Lower leg skin (tissue), 4 donors: ENCODE data around the gene ZNF202. TPM values are rescaled to one million over a fixed set of nuclear protein-coding genes. Genes with fewer than 3 reads are reported as not detected.

ENCODE experiments used
- DNase-seq, 2 donors: peaks; one replicate each; pipeline ENCODE4 v3.0.0-alpha.2; 2019; ENCODE audit warnings: low spot score in 2 of 2
- H3K4me3 ChIP-seq: fragments of 200-600 bp; sonication (generic); 2 replicates; pipeline ENCODE4 v1.5.1; 2017; ENCODE audit warnings: mild to moderate bottlenecking, low read depth; ENCODE audit not compliant: poor library complexity, severe bottlenecking
- POLR2A ChIP-seq, 2 donors: fragments of 450-650 bp; IDR thresholded peaks; one replicate each; pipeline ENCODE4 v1.6.1; 2016 to 2017; ENCODE audit warnings: antibody characterized with exemption in 2 of 2, mild to moderate bottlenecking in 1 of 2, moderate library complexity in 1 of 2
- WGBS, 2 donors: methylation state at CpG; one replicate each; pipeline ENCODE4 v1.1.5; 2018; 5-methylcytosine and 5-hydroxymethylcytosine counted together
- intact Hi-C: fragments of 100-400 bp; cut with DNase I; formaldehyde crosslinking; loops from one replicate; pipeline ENCODE4 v1.15.0; 2023; ENCODE audit warnings: low total_unique reads
- total RNA-seq, 4 donors: library from RNA; depleted of rRNA; stranded (reverse); fragments of >200 nt; gene quantifications; one replicate each; pipeline ENCODE4 v1.1.0, GENCODE V29; 2016
- TF ChIP-seq, protein P1 (sequence below), 3 donors: fragments of 450-650 bp; IDR thresholded peaks; one replicate each; pipeline ENCODE4 v1.5.1; 2016; ENCODE audit warnings: antibody characterized with exemption in 3 of 3, mild to moderate bottlenecking in 3 of 3, moderate library complexity in 2 of 3

Gene ZNF202
- total RNA-seq, 4 donors from 2014 or later, result 6.9 to 8.5 (median 7.9) TPM

DNA sequence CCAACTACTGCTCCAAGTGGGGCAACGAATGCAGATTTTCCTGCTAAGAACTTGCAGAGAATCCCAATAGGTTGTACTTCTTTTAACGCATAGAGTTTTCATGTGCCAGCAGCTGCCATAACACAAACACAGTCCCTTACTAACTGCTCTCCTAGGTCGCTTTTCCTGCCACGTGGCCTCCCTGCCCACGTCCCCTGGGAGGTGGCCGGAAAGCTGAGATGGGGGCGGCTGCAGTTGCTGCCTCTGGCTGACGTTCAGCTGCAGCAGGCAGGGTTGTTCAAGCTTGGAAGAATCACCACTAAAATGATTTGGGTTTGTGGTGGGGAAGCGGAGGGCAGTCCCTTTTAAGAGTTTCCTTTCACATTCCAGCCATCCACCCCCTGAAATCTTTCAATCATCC lies 39.3 kb downstream of the ZNF202 start:
- WGBS, 2 donors, result 49 to 56% methylated on average over 9 of the region's 9 CpGs
- no peak overlapping the region for H3K4me3 ChIP-seq
- no peak for DNase-seq
- TF ChIP-seq, protein P1, sequence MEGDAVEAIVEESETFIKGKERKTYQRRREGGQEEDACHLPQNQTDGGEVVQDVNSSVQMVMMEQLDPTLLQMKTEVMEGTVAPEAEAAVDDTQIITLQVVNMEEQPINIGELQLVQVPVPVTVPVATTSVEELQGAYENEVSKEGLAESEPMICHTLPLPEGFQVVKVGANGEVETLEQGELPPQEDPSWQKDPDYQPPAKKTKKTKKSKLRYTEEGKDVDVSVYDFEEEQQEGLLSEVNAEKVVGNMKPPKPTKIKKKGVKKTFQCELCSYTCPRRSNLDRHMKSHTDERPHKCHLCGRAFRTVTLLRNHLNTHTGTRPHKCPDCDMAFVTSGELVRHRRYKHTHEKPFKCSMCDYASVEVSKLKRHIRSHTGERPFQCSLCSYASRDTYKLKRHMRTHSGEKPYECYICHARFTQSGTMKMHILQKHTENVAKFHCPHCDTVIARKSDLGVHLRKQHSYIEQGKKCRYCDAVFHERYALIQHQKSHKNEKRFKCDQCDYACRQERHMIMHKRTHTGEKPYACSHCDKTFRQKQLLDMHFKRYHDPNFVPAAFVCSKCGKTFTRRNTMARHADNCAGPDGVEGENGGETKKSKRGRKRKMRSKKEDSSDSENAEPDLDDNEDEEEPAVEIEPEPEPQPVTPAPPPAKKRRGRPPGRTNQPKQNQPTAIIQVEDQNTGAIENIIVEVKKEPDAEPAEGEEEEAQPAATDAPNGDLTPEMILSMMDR (IDR thresholded peaks at IDR 0.05), result no peak
- no peak for TF ChIP-seq POLR2A (IDR thresholded peaks at IDR 0.05)
- intact Hi-C loops, result loop anchor here (5.0 kb wide), 1 partner anchor 120 kb away; no protein-coding TSS in a partner anchor

- 76 to 80% methylated on average over 3 of the region's 3 CpGs for WGBS, 2 donors
- H3K4me3 ChIP-seq, result no peak overlapping the region
- intact Hi-C loops, result loop anchor here (5.0 kb wide), 1 partner anchor 118 kb away; no protein-coding TSS in a partner anchor
- TF ChIP-seq, protein P1 (IDR thresholded peaks at IDR 0.05), result no peak
- TF ChIP-seq POLR2A (IDR thresholded peaks at IDR 0.05), result no peak
- no peak for DNase-seq
Measured at GRCh38 chr11:123700772-123701171, 40.7 kb downstream of the ZNF202 start.

GRCh38 chr11:123698546-123699127 lies 42.8 kb downstream of the ZNF202 start:
- TF ChIP-seq, protein P1 (IDR thresholded peaks at IDR 0.05), result no peak
- no peak for TF ChIP-seq POLR2A (IDR thresholded peaks at IDR 0.05)
- WGBS, 2 donors, result 45 to 46% methylated on average over 2 of the region's 2 CpGs
- intact Hi-C loops, result no loop called here
- H3K4me3 ChIP-seq, result no peak overlapping the region
- DNase-seq, result no peak

GRCh38 chr11:123696183-123696582 lies 45.3 kb downstream of the ZNF202 start:
- no peak for DNase-seq
- WGBS, 2 donors, result 44 to 82% methylated on average over 2 of the region's 2 CpGs
- H3K4me3 ChIP-seq, result no peak overlapping the region
- TF ChIP-seq, protein P1 (IDR thresholded peaks at IDR 0.05), result no peak
- no peak for TF ChIP-seq POLR2A (IDR thresholded peaks at IDR 0.05)
- intact Hi-C loops, result no loop called here

DNA sequence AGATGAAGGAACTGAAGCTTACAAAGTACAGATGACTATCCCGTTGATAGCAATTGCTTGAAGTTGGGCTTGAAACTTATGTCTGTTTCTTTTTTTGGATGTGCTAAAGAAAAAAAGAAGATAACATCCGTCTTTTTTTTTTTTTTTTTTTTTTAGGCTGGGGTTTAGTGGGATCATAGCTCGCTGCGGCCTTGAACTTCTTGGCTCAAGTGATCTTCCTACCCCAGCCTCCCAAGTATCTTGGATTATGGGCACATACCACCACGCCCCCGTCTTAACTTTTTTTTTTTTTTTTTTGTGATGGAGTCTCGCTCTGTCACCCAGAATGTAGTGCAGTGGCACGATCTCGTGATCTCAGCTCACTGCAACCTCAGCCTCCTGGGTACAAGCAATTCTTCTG lies 46.2 kb downstream of the ZNF202 start:
- DNase-seq, result no peak
- 89 to 90% methylated on average over 9 of the region's 9 CpGs for WGBS, 2 donors
- intact Hi-C loops, result no loop called here
- H3K4me3 ChIP-seq, result no peak overlapping the region
- TF ChIP-seq POLR2A (IDR thresholded peaks at IDR 0.05), result no peak
- TF ChIP-seq, protein P1 (IDR thresholded peaks at IDR 0.05), result no peak

- WGBS, 2 donors, result 44 to 46% methylated on average over 2 of the region's 2 CpGs
- no peak overlapping the region for H3K4me3 ChIP-seq
- DNase-seq, result no peak
- TF ChIP-seq POLR2A (IDR thresholded peaks at IDR 0.05), result no peak
- TF ChIP-seq, protein P1 (IDR thresholded peaks at IDR 0.05), result no peak
- intact Hi-C loops, result no loop called here
Measured at GRCh38 chr11:123694551-123694950, 46.9 kb downstream of the ZNF202 start.
